Colonic mucosa (tissue), 4 donors: ENCODE results near the gene ZNF354B. TPM values are rescaled to one million over a fixed set of nuclear protein-coding genes. Genes with fewer than 3 reads are reported as not detected.
A peak's percentile ranks its signal among the peaks of the same experiment; 100 is the strongest.

Experiments used
- DNase-seq: peaks from one replicate; pipeline ENCODE4 v3.0.0-alpha.2; 2020
- H3K27ac ChIP-seq: fragments of 200-600 bp; one replicate; pipeline ENCODE4 v1.8.0; 2021
- H3K27me3 ChIP-seq: fragments of 200-600 bp; one replicate; pipeline ENCODE4 v1.8.0; 2021
- H3K36me3 ChIP-seq: fragments of 200-600 bp; one replicate; pipeline ENCODE4 v1.8.0; 2021
- H3K4me1 ChIP-seq: fragments of 200-600 bp; one replicate; pipeline ENCODE4 v1.8.0; 2021; ENCODE audit warnings: mild to moderate bottlenecking
- H3K4me3 ChIP-seq: fragments of 200-600 bp; one replicate; pipeline ENCODE4 v1.8.0; 2021
- H3K9ac ChIP-seq, 2 donors: one replicate each; pipeline ENCODE4 v1.7.0; 2013; ENCODE audit warnings: control low read depth in 2 of 2, low read depth in 2 of 2, low read length in 2 of 2
- H3K9me3 ChIP-seq: fragments of 200-600 bp; one replicate; pipeline ENCODE4 v1.8.0; 2021
- intact Hi-C: fragments of 100-400 bp; cut with DNase I; formaldehyde crosslinking; loops from one replicate; pipeline ENCODE4 v1.14.1; 2022
- total RNA-seq, 2 donors: library from RNA; stranded (reverse); fragmentation: NEBNext Ultra II Directional in 1 of 2; extraction: Animal tissue kit (Norgen Biotek cat#: 25700) in 1 of 2; gene quantifications; one replicate each; pipeline ENCODE4 v1.2.1, GENCODE V29; 2021
- TF ChIP-seq, protein P1 (sequence below): fragments of 200-600 bp; IDR thresholded peaks from one replicate; pipeline ENCODE4 v1.8.0; 2022; ENCODE audit warnings: antibody characterized with exemption, mild to moderate bottlenecking
- donor health status: healthy.
- donor health status: DM: no; HTN: no; CAD: no.
- donor health status: DM: no; HTN: no; CAD: no.

ZNF354B gene
- 1 to 10 TPM; 7.5 to 9.3 TPM for total RNA-seq

DNA sequence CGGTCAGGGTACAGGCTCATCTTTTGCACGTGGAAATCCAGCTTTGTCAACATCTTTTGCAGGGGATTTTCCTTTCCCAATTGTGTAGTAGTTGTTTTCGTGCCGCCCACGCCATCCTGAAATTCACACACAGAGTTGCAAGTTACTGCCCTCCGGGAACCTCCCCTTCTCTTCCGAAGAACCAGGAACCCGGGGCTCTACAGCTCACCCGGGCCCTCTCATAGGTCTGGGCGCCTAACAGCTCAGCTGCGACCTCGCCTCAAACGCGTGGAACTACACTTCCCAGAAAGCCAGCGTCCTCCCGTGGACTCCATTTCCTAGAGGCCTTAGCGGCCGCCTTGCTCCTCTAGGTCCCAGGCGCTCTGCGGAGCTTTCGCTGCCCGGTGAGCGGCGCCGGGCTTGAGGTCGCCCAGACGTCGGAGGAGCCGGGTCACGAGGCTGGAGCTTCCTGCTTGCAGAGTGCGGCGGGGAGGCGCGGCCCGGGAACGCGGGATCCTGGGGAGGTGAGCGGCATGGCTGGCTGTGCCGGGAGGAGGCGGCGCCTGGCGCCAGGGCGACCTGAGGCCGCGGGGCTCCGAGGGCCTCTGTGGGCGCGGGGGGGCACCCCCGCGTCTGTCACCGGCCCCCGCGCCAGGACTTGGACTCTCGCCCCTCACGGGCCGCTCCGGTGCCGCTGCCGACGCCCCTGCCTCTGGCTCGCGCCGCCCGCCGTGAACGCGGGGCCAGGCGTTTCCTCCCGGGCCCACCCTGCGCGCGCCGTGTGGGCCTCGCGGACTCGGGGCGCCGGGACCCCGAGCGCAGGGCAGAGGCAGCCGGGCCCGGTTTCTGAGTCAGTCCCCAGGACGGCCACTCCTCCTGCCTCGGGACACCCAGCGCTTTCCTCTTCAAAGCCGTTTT lies at the start of gene ZNF354B:
TSS of gene ZNF354B (plus strand) at position 329 of the 897 bp plus-strand sequence. CDS start 1,095 bp downstream, outside the sequence.
- H3K4me3 ChIP-seq, result peak within 1 kb of the TSS; percentile 88
- peak within 1 kb of the TSS; percentile 26 to 84 for H3K9ac ChIP-seq
- H3K27ac ChIP-seq, result peak within 1 kb of the TSS; percentile 79
- no peaks in the 10 kb centered on the region for H3K9me3 ChIP-seq
- no peaks in the 10 kb centered on the region for H3K4me1 ChIP-seq
- intact Hi-C loops, result loop anchor here (5.0 kb wide), 1 partner anchor 133 kb away; no protein-coding TSS in a partner anchor
- DNase-seq, result peak; percentile 89
- H3K27me3 ChIP-seq, result no peaks in the 10 kb centered on the region
- H3K36me3 ChIP-seq, result no peaks in the 10 kb centered on the region
- TF ChIP-seq, protein P1, sequence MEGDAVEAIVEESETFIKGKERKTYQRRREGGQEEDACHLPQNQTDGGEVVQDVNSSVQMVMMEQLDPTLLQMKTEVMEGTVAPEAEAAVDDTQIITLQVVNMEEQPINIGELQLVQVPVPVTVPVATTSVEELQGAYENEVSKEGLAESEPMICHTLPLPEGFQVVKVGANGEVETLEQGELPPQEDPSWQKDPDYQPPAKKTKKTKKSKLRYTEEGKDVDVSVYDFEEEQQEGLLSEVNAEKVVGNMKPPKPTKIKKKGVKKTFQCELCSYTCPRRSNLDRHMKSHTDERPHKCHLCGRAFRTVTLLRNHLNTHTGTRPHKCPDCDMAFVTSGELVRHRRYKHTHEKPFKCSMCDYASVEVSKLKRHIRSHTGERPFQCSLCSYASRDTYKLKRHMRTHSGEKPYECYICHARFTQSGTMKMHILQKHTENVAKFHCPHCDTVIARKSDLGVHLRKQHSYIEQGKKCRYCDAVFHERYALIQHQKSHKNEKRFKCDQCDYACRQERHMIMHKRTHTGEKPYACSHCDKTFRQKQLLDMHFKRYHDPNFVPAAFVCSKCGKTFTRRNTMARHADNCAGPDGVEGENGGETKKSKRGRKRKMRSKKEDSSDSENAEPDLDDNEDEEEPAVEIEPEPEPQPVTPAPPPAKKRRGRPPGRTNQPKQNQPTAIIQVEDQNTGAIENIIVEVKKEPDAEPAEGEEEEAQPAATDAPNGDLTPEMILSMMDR, result no peak

- Histone ChIP-seq H3K4me1 (no peaks in the 10 kb centered on the region), H3K9ac (no peak overlapping the region), H3K36me3 (no peaks in the 10 kb centered on the region), H3K9me3 (no peaks in the 10 kb centered on the region), H3K27ac (no peak overlapping the region), H3K4me3 (no peak overlapping the region), H3K27me3 (no peaks in the 10 kb centered on the region)
- DNase-seq, result no peak
- intact Hi-C loops, result no loop called here
- TF ChIP-seq, protein P1, result no peak
Measured at GRCh38 chr5:178817506-178817905, 42.2 kb upstream of the ZNF354B start.

DNA sequence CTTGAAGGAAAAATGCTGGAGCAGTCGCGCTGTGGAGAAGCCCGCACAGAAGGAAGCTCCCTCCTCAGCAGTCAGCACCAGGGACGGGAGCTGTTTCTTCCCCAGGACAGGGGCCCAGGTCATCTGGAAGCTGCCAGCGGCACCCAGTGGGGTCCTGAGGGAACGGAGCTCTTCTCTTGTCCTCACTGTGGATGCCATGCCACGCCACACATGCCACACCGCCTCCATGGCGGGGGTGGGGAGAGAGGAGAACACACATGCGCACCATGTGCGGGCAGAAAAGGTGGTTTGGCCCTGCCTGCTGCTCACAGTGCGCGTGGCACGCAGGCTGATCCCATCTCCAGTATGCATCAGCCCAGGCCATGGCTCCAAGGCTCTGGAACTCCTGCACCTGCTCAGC lies 41.7 kb upstream of the ZNF354B start:
- no peaks in the 10 kb centered on the region for H3K36me3 ChIP-seq
- H3K27me3 ChIP-seq, result no peaks in the 10 kb centered on the region
- no peak for DNase-seq
- H3K4me1 ChIP-seq, result no peaks in the 10 kb centered on the region
- no peak overlapping the region for H3K4me3 ChIP-seq
- H3K27ac ChIP-seq, result no peak overlapping the region
- TF ChIP-seq, protein P1, result no peak
- intact Hi-C loops, result no loop called here
- H3K9me3 ChIP-seq, result no peaks in the 10 kb centered on the region
- no peak overlapping the region for H3K9ac ChIP-seq

DNA sequence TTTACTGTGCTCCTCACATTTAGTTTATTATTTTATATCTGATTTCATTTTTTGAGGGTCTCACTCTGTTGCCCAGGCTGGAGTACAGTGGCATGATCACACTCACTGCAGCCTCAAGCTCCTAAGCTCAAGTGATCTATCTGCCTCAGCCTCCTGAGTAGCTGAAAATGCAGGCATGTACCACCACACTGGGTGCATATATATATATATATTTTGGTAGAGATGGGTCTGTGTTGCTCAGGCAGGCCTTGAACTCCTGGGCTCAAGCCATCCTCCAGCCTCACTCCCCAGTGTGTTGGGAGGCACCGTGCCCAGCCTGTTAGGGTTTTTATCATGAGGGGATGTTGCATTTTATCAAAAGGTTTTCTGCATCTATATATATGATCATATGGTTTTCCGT lies 39.8 kb upstream of the ZNF354B start:
- H3K4me1 ChIP-seq, result no peaks in the 10 kb centered on the region

GRCh38 chr5:178825444-178825843 lies 34.3 kb upstream of the ZNF354B start:
- DNase-seq, result no peak
- H3K36me3 ChIP-seq, result no peaks in the 10 kb centered on the region
- no peak overlapping the region for H3K27ac ChIP-seq
- no peaks in the 10 kb centered on the region for H3K9me3 ChIP-seq
- no peaks in the 10 kb centered on the region for H3K4me1 ChIP-seq
- intact Hi-C loops, result no loop called here
- no peaks in the 10 kb centered on the region for H3K27me3 ChIP-seq
- H3K4me3 ChIP-seq, result no peak overlapping the region
- H3K9ac ChIP-seq, result no peak overlapping the region
- TF ChIP-seq, protein P1, result no peak

More for the DNA sequence above, 39.8 kb upstream of the ZNF354B start:
- Histone ChIP-seq H3K27me3 (no peaks in the 10 kb centered on the region), H3K27ac (no peak overlapping the region), H3K9ac (no peak overlapping the region), H3K4me3 (no peak overlapping the region), H3K36me3 (no peaks in the 10 kb centered on the region), H3K9me3 (no peaks in the 10 kb centered on the region)
- TF ChIP-seq, protein P1, result no peak
- DNase-seq, result no peak
- intact Hi-C loops, result no loop called here
